ENCODE measurements around the gene DCHS2.

DNA sequence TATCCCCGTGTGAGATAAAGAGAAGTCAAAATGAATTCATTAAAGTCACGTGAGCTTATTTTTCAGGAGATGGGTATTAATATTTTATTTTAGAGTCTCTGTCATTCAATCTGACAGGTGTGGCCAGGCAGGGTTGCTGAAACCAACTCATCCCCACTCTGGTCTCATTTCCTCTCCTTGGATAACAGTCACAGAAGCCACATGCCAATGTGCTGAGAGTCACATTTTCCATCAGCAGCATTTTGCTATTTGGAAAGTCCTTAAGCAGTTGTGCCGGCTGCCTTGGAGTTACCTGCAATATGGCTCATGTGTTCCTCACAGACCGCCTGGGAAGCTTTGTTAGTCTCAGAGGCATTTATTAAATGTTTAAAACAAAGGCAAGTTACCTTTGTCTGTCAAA lies 302.3 kb downstream of the DCHS2 start:
- TF ChIP-seq, protein P1, sequence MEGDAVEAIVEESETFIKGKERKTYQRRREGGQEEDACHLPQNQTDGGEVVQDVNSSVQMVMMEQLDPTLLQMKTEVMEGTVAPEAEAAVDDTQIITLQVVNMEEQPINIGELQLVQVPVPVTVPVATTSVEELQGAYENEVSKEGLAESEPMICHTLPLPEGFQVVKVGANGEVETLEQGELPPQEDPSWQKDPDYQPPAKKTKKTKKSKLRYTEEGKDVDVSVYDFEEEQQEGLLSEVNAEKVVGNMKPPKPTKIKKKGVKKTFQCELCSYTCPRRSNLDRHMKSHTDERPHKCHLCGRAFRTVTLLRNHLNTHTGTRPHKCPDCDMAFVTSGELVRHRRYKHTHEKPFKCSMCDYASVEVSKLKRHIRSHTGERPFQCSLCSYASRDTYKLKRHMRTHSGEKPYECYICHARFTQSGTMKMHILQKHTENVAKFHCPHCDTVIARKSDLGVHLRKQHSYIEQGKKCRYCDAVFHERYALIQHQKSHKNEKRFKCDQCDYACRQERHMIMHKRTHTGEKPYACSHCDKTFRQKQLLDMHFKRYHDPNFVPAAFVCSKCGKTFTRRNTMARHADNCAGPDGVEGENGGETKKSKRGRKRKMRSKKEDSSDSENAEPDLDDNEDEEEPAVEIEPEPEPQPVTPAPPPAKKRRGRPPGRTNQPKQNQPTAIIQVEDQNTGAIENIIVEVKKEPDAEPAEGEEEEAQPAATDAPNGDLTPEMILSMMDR (IDR thresholded peaks at IDR 0.05), result no peak
- no peak for TF ChIP-seq EZH2 (IDR thresholded peaks at IDR 0.05)
- no peak for TF ChIP-seq EZH2phosphoT487 (IDR thresholded peaks at IDR 0.05)

All from neural progenitor cell (in vitro differentiated cells).